H9 (cell line): Measurements from ENCODE around the gene TACO1. TPM values are rescaled to one million over a fixed set of nuclear protein-coding genes. Genes with fewer than 3 reads are reported as not detected.

ENCODE experiments used
- DNase-seq: peaks from one replicate; pipeline ENCODE4 v3.0.0-alpha.2; 2017
- H2AFZ ChIP-seq: one replicate; pipeline ENCODE4 v1.6.1; 2013; ENCODE audit warnings: mild to moderate bottlenecking, low read length, control low read depth, moderate library complexity
- H2AK5ac ChIP-seq: 2 replicates; pipeline ENCODE4 v1.6.1; 2013; ENCODE audit warnings: low read length, control low read depth, mixed read lengths; ENCODE audit not compliant: insufficient read length
- H2BK120ac ChIP-seq: one replicate; pipeline ENCODE4 v1.6.1; 2013; ENCODE audit warnings: low read depth, mild to moderate bottlenecking, low read length, control low read depth, inconsistent platforms; ENCODE audit not compliant: poor library complexity, severe bottlenecking
- H2BK12ac ChIP-seq: 2 replicates; pipeline ENCODE4 v1.6.1; 2013; ENCODE audit warnings: low read length, control low read depth, mixed read lengths, low read depth; ENCODE audit not compliant: insufficient read length
- H2BK15ac ChIP-seq: 2 replicates; pipeline ENCODE4 v1.6.1; 2013; ENCODE audit warnings: low read depth, low read length, control low read depth
- H2BK20ac ChIP-seq: one replicate; pipeline ENCODE4 v1.6.1; 2013; ENCODE audit warnings: low read depth, mild to moderate bottlenecking, low read length, control low read depth, inconsistent platforms; ENCODE audit not compliant: poor library complexity, severe bottlenecking
- H2BK5ac ChIP-seq: 2 replicates; pipeline ENCODE4 v1.6.1; 2013; ENCODE audit warnings: low read length, control low read depth, mixed read lengths; ENCODE audit not compliant: insufficient read length
- H3K14ac ChIP-seq: 2 replicates; pipeline ENCODE4 v1.6.1; 2013; ENCODE audit warnings: low read length, control low read depth; ENCODE audit not compliant: insufficient read depth
- H3K18ac ChIP-seq: 2 replicates; pipeline ENCODE4 v1.6.1; 2013; ENCODE audit warnings: low read depth, mild to moderate bottlenecking, mixed read lengths, low read length, control low read depth; ENCODE audit not compliant: insufficient read length
- H3K23ac ChIP-seq: 2 replicates; pipeline ENCODE4 v1.6.1; 2013; ENCODE audit warnings: low read length, control low read depth, mixed read lengths, low read depth; ENCODE audit not compliant: insufficient read length
- H3K23me2 ChIP-seq: 2 replicates; pipeline ENCODE4 v1.6.1; 2013; ENCODE audit warnings: low read depth, mild to moderate bottlenecking, mixed read lengths, low read length, control low read depth; ENCODE audit not compliant: insufficient read length, poor library complexity, severe bottlenecking
- H3K27ac ChIP-seq: 2 replicates; pipeline ENCODE4 v1.5.1; 2013; ENCODE audit warnings: low read length, control low read depth, mixed read lengths, low read depth; ENCODE audit not compliant: insufficient read length
- H3K27me3 ChIP-seq: 2 replicates; pipeline ENCODE4 v1.6.1; 2013; ENCODE audit warnings: low read length, control low read depth, inconsistent platforms; ENCODE audit not compliant: insufficient read depth
- H3K4ac ChIP-seq: 2 replicates; pipeline ENCODE4 v1.6.1; 2013; ENCODE audit warnings: low read depth, mild to moderate bottlenecking, control low read depth, inconsistent platforms, low read length, moderate library complexity
- H3K4me1 ChIP-seq: 2 replicates; pipeline ENCODE4 v1.6.1; 2013; ENCODE audit warnings: low read length, control low read depth, inconsistent platforms; ENCODE audit not compliant: insufficient read depth
- H3K4me2 ChIP-seq: 2 replicates; pipeline ENCODE4 v1.6.1; 2013; ENCODE audit warnings: low read length, control low read depth, mixed read lengths; ENCODE audit not compliant: insufficient read length, insufficient read depth
- H3K56ac ChIP-seq: 2 replicates; pipeline ENCODE4 v1.6.1; 2013; ENCODE audit warnings: low read depth, mild to moderate bottlenecking, mixed read lengths, low read length, control low read depth; ENCODE audit not compliant: insufficient read length
- H3K79me1 ChIP-seq: 2 replicates; pipeline ENCODE4 v1.6.1; 2013; ENCODE audit warnings: low read depth, mild to moderate bottlenecking, moderate library complexity, low read length, control low read depth, inconsistent platforms; ENCODE audit not compliant: insufficient read depth, poor library complexity, severe bottlenecking
- H3K79me2 ChIP-seq: 2 replicates; pipeline ENCODE4 v1.6.1; 2013; ENCODE audit warnings: low read length, control low read depth, inconsistent platforms; ENCODE audit not compliant: insufficient read depth
- H3K9ac ChIP-seq: 2 replicates; pipeline ENCODE4 v1.6.1; 2013; ENCODE audit warnings: low read length, control low read depth, mixed read lengths; ENCODE audit not compliant: insufficient read length; ENCODE audit errors: extremely low read depth
- H3K9me3 ChIP-seq: one replicate; pipeline ENCODE4 v1.6.1; 2013; ENCODE audit warnings: low read depth, low read length, inconsistent platforms; ENCODE audit not compliant: control insufficient read depth
- H3T11ph ChIP-seq: one replicate; pipeline ENCODE4 v1.6.1; 2013; ENCODE audit warnings: mild to moderate bottlenecking, low read length, control low read depth, inconsistent platforms
- H4K20me1 ChIP-seq: one replicate; pipeline ENCODE4 v1.6.1; 2013; ENCODE audit not compliant: control insufficient read depth, insufficient read length, insufficient read depth
- H4K5ac ChIP-seq: 2 replicates; pipeline ENCODE4 v1.6.1; 2013; ENCODE audit warnings: low read depth, mild to moderate bottlenecking, mixed read lengths, low read length, control low read depth; ENCODE audit not compliant: insufficient read length
- H4K8ac ChIP-seq: replicated peaks from 2 replicates; pipeline ENCODE4 v1.6.1; 2013; ENCODE audit warnings: low read length, control low read depth, mixed read lengths, low read depth; ENCODE audit not compliant: insufficient read length
- H4K91ac ChIP-seq: 2 replicates; pipeline ENCODE4 v1.6.1; 2013; ENCODE audit warnings: low read depth, mild to moderate bottlenecking, moderate library complexity, mixed read lengths, low read length, control low read depth; ENCODE audit not compliant: insufficient read length
- H3K27ac Mint-ChIP-seq, 3 experiments: 2 replicates in 2 of 3; 3 replicates in 1 of 3; pipeline ENCODE4 v1.8.0; 2020 to 2021; ENCODE audit warnings: mixed read lengths in 3 of 3, mild to moderate bottlenecking in 1 of 3, moderate library complexity in 1 of 3
- H3K27me3 Mint-ChIP-seq: 2 replicates; pipeline ENCODE4 v1.8.0; 2021; ENCODE audit warnings: low read depth, mild to moderate bottlenecking, moderate library complexity, mixed read lengths
- H3K36me3 Mint-ChIP-seq, 3 experiments: 2 replicates in 2 of 3; 3 replicates in 1 of 3; pipeline ENCODE4 v1.8.0; 2020 to 2021; ENCODE audit warnings: low read depth in 3 of 3, mixed read lengths in 3 of 3; ENCODE audit not compliant: insufficient read depth in 1 of 3
- H3K4me1 Mint-ChIP-seq, 2 experiments: 2 replicates each; pipeline ENCODE4 v1.8.0; 2020; ENCODE audit warnings: mixed read lengths in 2 of 2
- H3K4me3 Mint-ChIP-seq, 2 experiments: 2 replicates in 1 of 2; 3 replicates in 1 of 2; pipeline ENCODE4 v1.8.0; 2020 to 2021; ENCODE audit warnings: mild to moderate bottlenecking in 2 of 2, mixed read lengths in 2 of 2, moderate library complexity in 1 of 2
- H3K9me3 Mint-ChIP-seq, 2 experiments: 2 replicates in 1 of 2; 3 replicates in 1 of 2; pipeline ENCODE4 v1.8.0; 2020; ENCODE audit warnings: mild to moderate bottlenecking in 2 of 2, mixed read lengths in 2 of 2, moderate library complexity in 1 of 2
- total RNA-seq: library from RNA; stranded (reverse); gene quantifications from 2 replicates; pipeline ENCODE4 v1.2.1, GENCODE V29; 2021
- TF ChIP-seq, protein P1 (sequence below): fragments of 200-600 bp; sonication (generic); conservative IDR thresholded peaks from 3 replicates; pipeline ENCODE4 v1.8.0; 2021; ENCODE audit warnings: antibody characterized with exemption, mild to moderate bottlenecking

Gene TACO1
- total RNA-seq, 1 experiment from 2014 or later, result 30.2 TPM

DNA sequence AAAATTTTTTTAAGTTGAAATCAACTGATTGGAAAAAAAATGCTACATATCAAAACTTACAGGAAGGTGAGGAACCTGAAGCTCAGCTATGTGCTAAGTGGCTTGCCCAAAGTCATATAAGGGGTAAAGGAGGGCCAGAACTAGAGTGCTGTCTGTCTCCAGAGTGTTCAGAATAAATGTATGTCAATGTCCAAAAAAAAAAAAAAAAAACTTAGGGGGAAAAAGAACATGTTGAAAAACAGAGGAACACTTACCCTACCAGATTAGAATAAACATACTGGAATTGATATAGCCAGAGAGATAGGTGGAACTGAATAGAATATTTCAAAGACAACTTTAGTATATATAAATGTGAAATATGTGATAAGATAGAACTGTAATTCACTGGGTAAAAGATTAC, 38.9 kb upstream of the TACO1 start:
- Mint-ChIP-seq H3K27ac (no peak overlapping the region), H3K27me3 (no peaks in the 10 kb centered on the region), H3K4me3 (no peak overlapping the region), H3K9me3 (peaks cover 0 to 6% of the 10 kb centered on the region in 2 experiments; a peak in 1 of 5 replicates), H3K4me1 (no peaks in the 10 kb centered on the region), H3K36me3 (peaks cover 0 to 8% (median 7%) of the 10 kb centered on the region in 3 experiments; a peak in 4 of 7 replicates)
- Histone ChIP-seq H2BK15ac (no peak overlapping the region), H3K79me1 (peaks cover 4% of the 10 kb centered on the region), H3K4me2 (no peak overlapping the region), H4K20me1 (no peaks in the 10 kb centered on the region), H3T11ph (no peak overlapping the region), H3K9me3 (no peaks in the 10 kb centered on the region), H3K9ac (no peak overlapping the region), H3K23ac (no peak overlapping the region), H3K27me3 (no peaks in the 10 kb centered on the region), H3K56ac (no peak overlapping the region), H3K4me1 (no peaks in the 10 kb centered on the region), H3K18ac (no peak overlapping the region), H3K23me2 (no peaks in the 10 kb centered on the region), H4K5ac (no peak overlapping the region), H4K8ac (no peak overlapping the region), H2BK12ac (no peak overlapping the region), H3K79me2 (peaks cover 11% of the 10 kb centered on the region; the same call in 1 of the 2 replicates), H2BK20ac (no peak overlapping the region), H2AK5ac (no peak overlapping the region), H2AFZ (no peak overlapping the region), H3K4ac (no peak overlapping the region), H3K14ac (no peak overlapping the region), H4K91ac (no peak overlapping the region), H3K27ac (no peak overlapping the region), H2BK5ac (no peak overlapping the region), H2BK120ac (no peak overlapping the region)
- TF ChIP-seq, protein P1, sequence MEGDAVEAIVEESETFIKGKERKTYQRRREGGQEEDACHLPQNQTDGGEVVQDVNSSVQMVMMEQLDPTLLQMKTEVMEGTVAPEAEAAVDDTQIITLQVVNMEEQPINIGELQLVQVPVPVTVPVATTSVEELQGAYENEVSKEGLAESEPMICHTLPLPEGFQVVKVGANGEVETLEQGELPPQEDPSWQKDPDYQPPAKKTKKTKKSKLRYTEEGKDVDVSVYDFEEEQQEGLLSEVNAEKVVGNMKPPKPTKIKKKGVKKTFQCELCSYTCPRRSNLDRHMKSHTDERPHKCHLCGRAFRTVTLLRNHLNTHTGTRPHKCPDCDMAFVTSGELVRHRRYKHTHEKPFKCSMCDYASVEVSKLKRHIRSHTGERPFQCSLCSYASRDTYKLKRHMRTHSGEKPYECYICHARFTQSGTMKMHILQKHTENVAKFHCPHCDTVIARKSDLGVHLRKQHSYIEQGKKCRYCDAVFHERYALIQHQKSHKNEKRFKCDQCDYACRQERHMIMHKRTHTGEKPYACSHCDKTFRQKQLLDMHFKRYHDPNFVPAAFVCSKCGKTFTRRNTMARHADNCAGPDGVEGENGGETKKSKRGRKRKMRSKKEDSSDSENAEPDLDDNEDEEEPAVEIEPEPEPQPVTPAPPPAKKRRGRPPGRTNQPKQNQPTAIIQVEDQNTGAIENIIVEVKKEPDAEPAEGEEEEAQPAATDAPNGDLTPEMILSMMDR, result no peak
- DNase-seq, result no peak
